Measurements from ENCODE around the gene PANK4. TPM values are rescaled to one million over a fixed set of nuclear protein-coding genes. Genes with fewer than 3 reads are reported as not detected.

The PANK4 gene
- total and polyA plus RNA-seq, 2 of the 8 experiments (the other 6 are each of a cell fraction or from before 2014, with no cell fraction given) = 20.1 to 29.7 TPM

DNA sequence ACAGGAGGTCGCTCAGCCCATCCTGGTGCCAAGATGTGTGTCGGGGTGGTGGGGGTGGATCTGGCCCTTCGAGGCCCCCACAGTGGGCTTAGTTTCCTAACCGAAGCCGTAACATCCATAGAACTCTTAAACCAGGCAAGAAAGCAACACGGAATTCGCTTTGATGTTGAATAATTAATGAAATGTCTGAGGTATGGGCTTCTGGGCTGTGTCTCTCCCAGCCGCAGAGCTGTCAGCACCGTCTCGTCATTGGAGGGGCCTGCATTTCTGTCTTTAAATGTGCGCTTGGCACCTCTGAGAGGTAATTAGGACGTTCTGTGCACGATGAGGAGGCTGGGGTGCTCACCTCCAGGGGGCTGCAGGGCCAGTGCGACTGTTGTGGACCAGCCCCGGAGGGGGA, 63.6 kb downstream of the PANK4 start:
- DNase-seq (ENCODE audit: low read depth in 1 of 2, low spot score in 2 of 2) = no peak
- no peak for TF ChIP-seq MAFK (IDR thresholded peaks at IDR 0.05; ENCODE audit: low read depth, low read length)
- no peak for TF ChIP-seq TAF7 (optimal IDR thresholded peaks at IDR 0.05; ENCODE audit: borderline replicate concordance, low read depth, low read length)
- TF ChIP-seq CHD2 (IDR thresholded peaks at IDR 0.05; ENCODE audit: low read length) = no peak
- no peak for TF ChIP-seq USF2 (IDR thresholded peaks at IDR 0.05; ENCODE audit: low read length)
- TF ChIP-seq SP4 (IDR thresholded peaks at IDR 0.05; ENCODE audit: low read length) = no peak
- no peak overlapping the region for H3K23ac ChIP-seq (ENCODE audit: insufficient read length)
- no peak overlapping the region for H2BK120ac ChIP-seq (replicated peaks; ENCODE audit: low read depth, low read length)
- no peak overlapping the region for H3K14ac ChIP-seq (ENCODE audit: insufficient read length)
- H3K36me3 ChIP-seq (ENCODE audit: control insufficient read depth in 2 of 4, insufficient read depth in 4 of 4, low read length in 3 of 4) = no peaks in the 10 kb centered on the region
- H3K9me3 ChIP-seq (ENCODE audit: insufficient read depth in 2 of 2, low read depth in 1 of 2, low read length in 1 of 2) = no peaks in the 10 kb centered on the region
- no peak overlapping the region for H3K4me3 ChIP-seq (ENCODE audit: extremely low read depth in 1 of 4, insufficient read depth in 2 of 4, low read depth in 3 of 4, low read length in 4 of 4)
- no peak overlapping the region for H4K5ac ChIP-seq (ENCODE audit: insufficient read length, low read depth, low read length)
- ChIA-PET POLR2A (ENCODE audit: partially characterized antibody) (no interaction called here), CTCF (ENCODE audit: partially characterized antibody) (interaction anchor here (1.2 to 1.9 kb wide), 4 partner anchors 13 to 76 kb away, joined by 3 to 5 read pairs (median 4); partner anchors contain the start of gene PEX10)
- H3K23me2 ChIP-seq (ENCODE audit: low read depth, low read length) = no peaks in the 10 kb centered on the region; the same call in 1 of the 2 replicates
- no peak overlapping the region for H2BK20ac ChIP-seq (ENCODE audit: low read length)
- H3K4me2 ChIP-seq (ENCODE audit: insufficient read depth in 1 of 2, low read depth in 2 of 2, low read length in 2 of 2) = no peak overlapping the region
- no peak overlapping the region for H2AK5ac ChIP-seq (ENCODE audit: low read depth, low read length)
- H3K79me1 ChIP-seq (ENCODE audit: low read depth, low read length) = no peaks in the 10 kb centered on the region
- no peak overlapping the region; the same call in 1 of the 2 replicates for H4K8ac ChIP-seq (ENCODE audit: extremely low read depth, insufficient read depth, low read length)
- H3K18ac ChIP-seq (ENCODE audit: extremely low read depth, low read length) = no peak overlapping the region
- no peak overlapping the region for H3K56ac ChIP-seq (replicated peaks; ENCODE audit: insufficient read length, low read depth, low read length)
- no peak overlapping the region for H3K9ac ChIP-seq (replicated peaks in 1 of 4; ENCODE audit: extremely low read depth in 1 of 4, low read depth in 3 of 4, low read length in 3 of 4)
- FAIRE-seq = no peak
- no peak overlapping the region for H3K27ac ChIP-seq (ENCODE audit: low read depth, low read length)
- H2BK12ac ChIP-seq (ENCODE audit: low read depth, low read length) = no peak overlapping the region
- H2BK15ac ChIP-seq (ENCODE audit: low read length) = no peak overlapping the region
- no peak overlapping the region for H4K91ac ChIP-seq (replicated peaks; ENCODE audit: insufficient read length, low read length)
- 90% methylated on average over 15 of the region's 15 CpGs; no CpG with 5 or more reads in 1 of the 2 experiments for WGBS, 2 experiments (ENCODE audit: extremely low coverage in 1 of 2, insufficient coverage in 1 of 2, insufficient read length in 1 of 2, insufficient replicate concordance in 2 of 2, low coverage in 1 of 2, low lambda C conversion rate in 2 of 2, missing lambda C conversion rate in 1 of 2)
- no peaks in the 10 kb centered on the region; a peak in 1 of 7 replicates for H3K27me3 ChIP-seq (replicated peaks in 1 of 4; ENCODE audit: control insufficient read depth in 3 of 4, extremely low read depth in 1 of 4, insufficient read depth in 3 of 4, low read length in 3 of 4)
- no peak overlapping the region for H3K4ac ChIP-seq (replicated peaks; ENCODE audit: insufficient read length, low read depth, low read length)
- H3K79me2 ChIP-seq (ENCODE audit: control insufficient read depth in 1 of 2, insufficient read depth in 2 of 2, low read length in 2 of 2) = no peaks in the 10 kb centered on the region
- H2BK5ac ChIP-seq (ENCODE audit: low read depth, low read length) = no peak overlapping the region
- no peak overlapping the region for H2AFZ ChIP-seq (ENCODE audit: low read length)
- H3K4me1 ChIP-seq (replicated peaks in 1 of 4; ENCODE audit: control insufficient read depth in 3 of 4, insufficient read depth in 4 of 4, low read length in 3 of 4) = peaks cover 0 to 3% (median 0%) of the 10 kb centered on the region in 4 experiments; a peak in 2 of 7 replicates
- peaks cover 0 to 1% of the 10 kb centered on the region in 2 experiments for H4K20me1 ChIP-seq (replicated peaks in 1 of 2; ENCODE audit: control insufficient read depth in 1 of 2, insufficient read depth in 2 of 2, low read length in 2 of 2)

Measured in H1 (cell line).